GM12892 (cell line): Measurements from ENCODE around the gene EEF1G.

Source experiments
- POLR2A ChIP-seq: IDR thresholded peaks from 2 replicates; pipeline ENCODE4 v1.6.1; 2011; ENCODE audit warnings: low read depth, low read length, control low read depth
- POLR2AphosphoS5 ChIP-seq: IDR thresholded peaks from 2 replicates; pipeline ENCODE4 v1.6.1; 2011; ENCODE audit warnings: low read depth, low read length, control low read depth

GRCh38 chr11:62575156-62575555, 1.5 kb upstream of the EEF1G start:
- no peak for TF ChIP-seq POLR2A
- TF ChIP-seq POLR2AphosphoS5, result no peak
